Right lobe of liver (tissue), 6 donors: ENCODE data around the gene HBP1. TPM values are rescaled to one million over a fixed set of nuclear protein-coding genes. Genes with fewer than 3 reads are reported as not detected.

Source experiments
- ATAC-seq, 4 donors: fragments of 200-7000 bp; cut with Tn5 transposase; one replicate each; pipeline ENCODE4 v1.9.1; 2020; ENCODE audit warnings: mild to moderate bottlenecking in 4 of 4, moderate library complexity in 4 of 4
- DNase-seq, 3 donors: peaks; one replicate each; pipeline ENCODE4 v3.0.0-alpha.2; 2020
- H3K27ac ChIP-seq, 3 donors: fragments of 200-600 bp; one replicate each; pipeline ENCODE4 v1.8.0; 2022
- H3K27me3 ChIP-seq, 2 donors: fragments of 200-600 bp; one replicate each; pipeline ENCODE4 v1.8.0; 2022
- H3K36me3 ChIP-seq, 4 donors: fragments of 200-600 bp; sonication (generic) in 1 of 4; one replicate each; pipeline versions ENCODE4 v1.5.1 to v1.8.0; 2017 to 2022; ENCODE audit warnings: control low read depth in 1 of 4
- H3K4me1 ChIP-seq, 4 donors: fragments of 200-600 bp; sonication (generic) in 1 of 4; one replicate each; pipeline versions ENCODE4 v1.5.1 to v1.8.0; 2017 to 2022; ENCODE audit warnings: control low read depth in 1 of 4
- H3K4me3 ChIP-seq, 3 donors: fragments of 200-600 bp; one replicate each; pipeline ENCODE4 v1.8.0; 2022
- H3K9me3 ChIP-seq, 4 donors: fragments of 200-600 bp; sonication (generic) in 1 of 4; one replicate each; pipeline versions ENCODE4 v1.5.1 to v1.8.0; 2017 to 2022; ENCODE audit warnings: control low read depth in 1 of 4
- POLR2A ChIP-seq: fragments of 450-650 bp; IDR thresholded peaks from one replicate; pipeline ENCODE4 v1.6.1; 2017; ENCODE audit warnings: antibody characterized with exemption, mild to moderate bottlenecking
- WGBS: methylation state at CpG from one replicate; pipeline ENCODE4 v1.1.6; 2018; ENCODE audit warnings: low coverage, low lambda C conversion rate; ENCODE audit not compliant: insufficient coverage; ENCODE audit errors: missing lambda C conversion rate; 5-methylcytosine and 5-hydroxymethylcytosine counted together
- intact Hi-C, 2 donors: fragments of 100-400 bp; cut with DNase I; formaldehyde crosslinking; loops; one replicate each; pipeline versions ENCODE4 v1.11.2 to v1.14.1; 2022
- total RNA-seq, 6 experiments: library from RNA; depleted of rRNA in 2 of 6; stranded (reverse); fragments of >200 nt in 2 of 6; fragmentation: NEBNext Ultra II Directional in 3 of 6; extraction: Animal tissue kit (Norgen Biotek cat#: 25700) in 3 of 6; gene quantifications; one replicate each; pipeline versions ENCODE4 v1.1.0 to v1.2.4, GENCODE V29; 2016 to 2023
- TF ChIP-seq, protein P1 (sequence below), 4 donors: fragments of 200-600 bp in 3 of 4; fragments of 450-650 bp in 1 of 4; IDR thresholded peaks; one replicate each; pipeline versions ENCODE4 v1.5.1 to v1.8.0; 2016 to 2022; ENCODE audit warnings: antibody characterized with exemption in 4 of 4, mild to moderate bottlenecking in 2 of 4
- donor health status: DM: no; HTN: yes; CAD: no.
- donor health status: DM: no; HTN: no; CAD: no.
- donor health status: DM: no; HTN: no; CAD: no.
- donor health status: DM: no; HTN: yes; CAD: no.
- donor health status: DM: no; HTN: yes; CAD: no.

Gene HBP1
- total RNA-seq, 6 experiments from 2014 or later: 30.2 to 50.0 (median 36.9) TPM

DNA sequence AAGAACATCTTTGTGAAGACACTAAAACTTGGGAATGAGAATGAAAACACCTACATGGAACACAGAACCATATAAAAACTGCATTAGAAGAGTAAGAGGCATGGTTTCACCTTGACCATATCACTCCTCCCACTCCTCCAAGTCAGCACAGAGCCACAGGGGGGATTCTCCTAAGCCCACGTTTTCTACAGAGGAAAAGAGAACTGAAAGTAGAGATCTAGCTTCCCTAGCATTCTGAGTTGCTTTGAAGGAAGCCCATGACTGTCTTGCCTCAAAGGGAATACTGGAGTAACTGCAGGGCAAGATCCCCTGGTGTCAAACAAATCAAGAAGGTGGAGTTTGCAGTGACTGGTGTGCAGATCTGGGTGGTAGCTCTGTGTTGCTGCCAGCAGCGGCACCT, 43.9 kb downstream of the HBP1 start:
- intact Hi-C loops: no loop called here
- no peak overlapping the region for H3K4me3 ChIP-seq
- H3K27ac ChIP-seq: no peak overlapping the region
- DNase-seq: no peak
- 83% methylated on average over 2 of the region's 2 CpGs for WGBS
- no peaks in the 10 kb centered on the region for H3K36me3 ChIP-seq
- no peaks in the 10 kb centered on the region for H3K4me1 ChIP-seq
- H3K9me3 ChIP-seq: no peaks in the 10 kb centered on the region
- ATAC-seq: no peak
- TF ChIP-seq, protein P1, sequence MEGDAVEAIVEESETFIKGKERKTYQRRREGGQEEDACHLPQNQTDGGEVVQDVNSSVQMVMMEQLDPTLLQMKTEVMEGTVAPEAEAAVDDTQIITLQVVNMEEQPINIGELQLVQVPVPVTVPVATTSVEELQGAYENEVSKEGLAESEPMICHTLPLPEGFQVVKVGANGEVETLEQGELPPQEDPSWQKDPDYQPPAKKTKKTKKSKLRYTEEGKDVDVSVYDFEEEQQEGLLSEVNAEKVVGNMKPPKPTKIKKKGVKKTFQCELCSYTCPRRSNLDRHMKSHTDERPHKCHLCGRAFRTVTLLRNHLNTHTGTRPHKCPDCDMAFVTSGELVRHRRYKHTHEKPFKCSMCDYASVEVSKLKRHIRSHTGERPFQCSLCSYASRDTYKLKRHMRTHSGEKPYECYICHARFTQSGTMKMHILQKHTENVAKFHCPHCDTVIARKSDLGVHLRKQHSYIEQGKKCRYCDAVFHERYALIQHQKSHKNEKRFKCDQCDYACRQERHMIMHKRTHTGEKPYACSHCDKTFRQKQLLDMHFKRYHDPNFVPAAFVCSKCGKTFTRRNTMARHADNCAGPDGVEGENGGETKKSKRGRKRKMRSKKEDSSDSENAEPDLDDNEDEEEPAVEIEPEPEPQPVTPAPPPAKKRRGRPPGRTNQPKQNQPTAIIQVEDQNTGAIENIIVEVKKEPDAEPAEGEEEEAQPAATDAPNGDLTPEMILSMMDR (IDR thresholded peaks at IDR 0.05): no peak
- no peaks in the 10 kb centered on the region for H3K27me3 ChIP-seq

DNA sequence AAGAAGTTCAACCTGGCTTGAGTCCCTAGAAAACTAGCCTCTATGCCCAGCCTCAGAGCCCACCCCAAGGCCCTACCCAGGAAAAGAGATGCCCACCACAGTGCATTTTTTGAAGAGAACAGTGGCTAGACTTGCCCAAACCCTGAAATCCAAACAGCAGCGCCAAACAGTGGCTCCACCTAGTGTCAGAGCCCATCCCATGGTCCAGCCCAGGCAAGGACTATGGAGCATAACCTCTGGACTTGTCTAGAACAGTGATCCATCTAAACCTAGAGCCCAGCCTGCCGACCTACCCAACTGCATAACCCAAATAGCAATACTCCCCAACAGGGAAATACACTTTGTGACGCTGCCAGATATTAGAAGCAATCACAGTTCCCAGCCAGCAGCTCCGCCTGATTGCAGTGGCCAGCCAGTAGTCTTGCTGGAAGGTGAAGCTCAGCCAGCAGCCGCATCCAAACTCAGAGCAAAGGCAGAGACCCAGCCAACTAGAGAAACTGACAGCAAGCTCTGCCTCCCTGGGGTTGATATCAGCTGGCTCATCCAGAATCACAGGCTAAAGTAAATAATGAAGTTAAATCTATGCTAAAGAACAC, 44.5 kb downstream of the HBP1 start:
- no CpG with 5 or more reads among the region's 5 CpGs for WGBS
- intact Hi-C loops: no loop called here
- TF ChIP-seq, protein P1 (IDR thresholded peaks at IDR 0.05): no peak
- no peak for TF ChIP-seq POLR2A

DNA sequence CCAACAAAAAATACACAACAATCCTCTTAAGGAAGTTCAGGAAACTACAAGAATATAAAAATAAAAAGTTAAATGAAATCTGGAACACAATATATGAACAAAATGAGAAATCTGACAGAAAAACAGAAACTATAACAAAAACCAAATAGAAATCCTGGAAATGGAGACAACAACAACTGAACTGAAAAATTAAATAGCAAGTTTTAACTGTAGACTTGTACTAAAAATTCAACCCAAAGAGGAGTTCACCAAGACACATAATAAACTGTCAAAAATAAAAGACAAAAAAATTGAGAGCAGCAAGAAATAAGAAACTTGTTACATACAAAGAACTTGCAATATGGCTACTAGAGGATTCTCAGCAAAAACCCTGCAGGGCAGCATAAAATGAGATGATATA, 45.1 kb downstream of the HBP1 start:
- ATAC-seq: no peak
- H3K4me1 ChIP-seq: no peaks in the 10 kb centered on the region
- TF ChIP-seq POLR2A: no peak
- TF ChIP-seq, protein P1 (IDR thresholded peaks at IDR 0.05): no peak
- intact Hi-C loops: no loop called here
- H3K27me3 ChIP-seq: no peaks in the 10 kb centered on the region
- no peak overlapping the region for H3K27ac ChIP-seq
- H3K36me3 ChIP-seq: no peaks in the 10 kb centered on the region
- H3K4me3 ChIP-seq: no peak overlapping the region
- H3K9me3 ChIP-seq: no peaks in the 10 kb centered on the region
- DNase-seq: no peak

More for the DNA sequence above, 44.5 kb downstream of the HBP1 start:
- Histone ChIP-seq H3K36me3 (no peaks in the 10 kb centered on the region), H3K27me3 (no peaks in the 10 kb centered on the region), H3K4me3 (no peak overlapping the region), H3K27ac (no peak overlapping the region), H3K4me1 (no peaks in the 10 kb centered on the region), H3K9me3 (no peaks in the 10 kb centered on the region)
- DNase-seq (no peak), ATAC-seq (no peak)

DNA sequence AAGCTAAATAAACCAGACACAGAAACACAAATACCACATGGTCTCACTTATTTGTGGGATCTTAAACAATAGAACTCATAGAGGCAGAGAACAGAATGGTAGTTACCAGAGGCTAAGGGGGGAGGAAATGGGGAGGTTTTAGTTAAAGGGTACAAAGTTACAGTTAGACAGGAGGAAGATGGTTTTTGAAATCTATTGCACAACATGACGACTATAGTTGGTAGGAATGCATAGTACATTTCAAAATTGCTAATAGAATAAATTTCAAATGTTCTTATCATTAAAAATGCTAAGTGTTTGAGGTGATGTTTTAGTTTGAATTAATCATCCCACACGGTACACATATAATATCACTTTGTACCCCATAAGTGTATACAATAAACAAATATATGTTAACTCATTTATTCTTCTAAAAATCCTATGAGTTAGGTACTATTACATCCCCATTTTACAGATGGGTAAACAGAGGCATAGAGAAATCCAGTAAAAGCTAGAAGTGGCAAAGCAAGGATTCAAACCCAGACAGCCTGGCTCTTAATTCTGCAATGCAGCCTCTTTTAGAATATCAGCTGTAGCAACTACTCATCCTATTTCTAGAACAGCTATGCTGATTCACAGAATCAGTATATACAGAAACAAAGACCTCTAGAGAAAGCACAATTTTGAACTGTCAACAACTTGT, 50.9 kb downstream of the HBP1 start:
- DNase-seq (no peak), ATAC-seq (no peak)
- H3K9me3 ChIP-seq: no peaks in the 10 kb centered on the region
- H3K4me3 ChIP-seq: no peak overlapping the region
- TF ChIP-seq, protein P1 (IDR thresholded peaks at IDR 0.05): no peak
- no peak for TF ChIP-seq POLR2A
- H3K27ac ChIP-seq: no peak overlapping the region
- H3K36me3 ChIP-seq: no peaks in the 10 kb centered on the region
- 88% methylated on average over 2 of the region's 2 CpGs for WGBS
- intact Hi-C loops: no loop called here
- H3K4me1 ChIP-seq: peaks cover 0 to 8% (median 4%) of the 10 kb centered on the region in 4 donors
- no peaks in the 10 kb centered on the region for H3K27me3 ChIP-seq
